OCI-LY3 (cell line): ENCODE measurements around the gene IAH1.

Experiments
- H2AFZ ChIP-seq: fragments of 200-600, 300-600 bp; shearing (Covaris generic); 2 replicates; pipeline ENCODE4 v1.6.0; 2014; ENCODE audit warnings: antibody characterized with exemption, low read depth, low read length
- H3K27ac ChIP-seq: fragments of 200-600, 300-600 bp; sonication (generic); 2 replicates; pipeline ENCODE4 v1.5.1; 2014; ENCODE audit warnings: mild to moderate bottlenecking, low read length, moderate library complexity, mixed read lengths
- H3K27me3 ChIP-seq: fragments of 200-600, 300-600 bp; sonication (generic); 2 replicates; pipeline ENCODE4 v1.6.1; 2014; ENCODE audit warnings: low read depth, low read length, mixed read lengths
- H3K36me3 ChIP-seq: fragments of 200-600, 300-600 bp; sonication (generic); replicated peaks from 2 replicates; pipeline ENCODE3; 2014; ENCODE audit warnings: low read depth, low read length, mixed read lengths
- H3K4me1 ChIP-seq: fragments of 300-600, 200-600 bp; sonication (generic); 2 replicates; pipeline ENCODE4 v1.6.1; 2014; ENCODE audit warnings: low read length, mixed read lengths
- H3K4me2 ChIP-seq: fragments of 200-600, 300-600 bp; sonication (generic); 2 replicates; pipeline ENCODE4 v1.6.1; 2014; ENCODE audit warnings: low read length, mixed read lengths
- H3K4me3 ChIP-seq: fragments of 300-600, 200-600 bp; sonication (generic); 2 replicates; pipeline ENCODE4 v1.5.1; 2014; ENCODE audit warnings: antibody characterized with exemption, mild to moderate bottlenecking, low read length, moderate library complexity
- H3K79me2 ChIP-seq: fragments of 300-600, 200-600 bp; shearing (Covaris generic); 2 replicates; pipeline ENCODE4 v1.6.1; 2014; ENCODE audit warnings: mild to moderate bottlenecking, low read length, mixed read lengths
- H3K9ac ChIP-seq: fragments of 300-600, 200-600 bp; shearing (Covaris generic); 2 replicates; pipeline ENCODE4 v1.6.0; 2014; ENCODE audit warnings: mild to moderate bottlenecking, low read length, moderate library complexity
- H3K9me3 ChIP-seq: fragments of 200-600, 300-600 bp; shearing (Covaris generic); 2 replicates; pipeline ENCODE4 v1.6.1; 2014; ENCODE audit warnings: low read length, mixed read lengths; ENCODE audit not compliant: insufficient read depth
- H4K20me1 ChIP-seq: fragments of 200-600, 300-600 bp; sonication (generic); 2 replicates; pipeline ENCODE4 v1.6.1; 2016; ENCODE audit warnings: low read length, mixed read lengths; ENCODE audit not compliant: insufficient read depth
- CTCF ChIP-seq: fragments of 200-600, 300-600 bp; sonication (generic); IDR thresholded peaks from 2 replicates; pipeline ENCODE4 v1.5.1; 2014; ENCODE audit warnings: antibody characterized with exemption, low read length, low read depth
- EZH2phosphoT487 ChIP-seq: fragments of 200-600 bp; shearing (Covaris generic); IDR thresholded peaks from 2 replicates; pipeline ENCODE4 v1.6.1; 2018; ENCODE audit warnings: antibody characterized with exemption, mixed run types, low read depth

IAH1 gene

GRCh38 chr2:9462313-9462712 lies 12.0 kb upstream of the IAH1 start:
- peaks cover 20% of the 10 kb centered on the region for H3K36me3 ChIP-seq
- no peak overlapping the region for H3K4me2 ChIP-seq
- no peaks in the 10 kb centered on the region for H3K79me2 ChIP-seq

GRCh38 chr2:9462886-9463697 lies 11.3 kb upstream of the IAH1 start:
- H3K79me2 ChIP-seq, result no peaks in the 10 kb centered on the region
- H3K36me3 ChIP-seq, result peaks cover 18% of the 10 kb centered on the region
- no peak overlapping the region for H3K9ac ChIP-seq
- no peak overlapping the region for H2AFZ ChIP-seq
- H3K27me3 ChIP-seq, result no peaks in the 10 kb centered on the region
- no peak overlapping the region for H3K27ac ChIP-seq
- H3K4me3 ChIP-seq, result no peak overlapping the region
- H3K9me3 ChIP-seq, result no peaks in the 10 kb centered on the region
- H3K4me2 ChIP-seq, result no peak overlapping the region
- TF ChIP-seq CTCF (no peak), EZH2phosphoT487 (no peak)
- no peaks in the 10 kb centered on the region for H4K20me1 ChIP-seq
- H3K4me1 ChIP-seq, result no peaks in the 10 kb centered on the region

More at GRCh38 chr2:9462313-9462712, 12.0 kb upstream of the IAH1 start:
- H4K20me1 ChIP-seq, result no peaks in the 10 kb centered on the region
- no peaks in the 10 kb centered on the region for H3K27me3 ChIP-seq
- no peaks in the 10 kb centered on the region for H3K4me1 ChIP-seq
- no peak for TF ChIP-seq EZH2phosphoT487
- no peak for TF ChIP-seq CTCF
- no peaks in the 10 kb centered on the region for H3K9me3 ChIP-seq
- no peak overlapping the region for H2AFZ ChIP-seq
- no peak overlapping the region for H3K9ac ChIP-seq
- no peak overlapping the region for H3K27ac ChIP-seq
- H3K4me3 ChIP-seq, result no peak overlapping the region

- H3K27ac ChIP-seq, result no peak overlapping the region
- peaks cover 18% of the 10 kb centered on the region for H3K36me3 ChIP-seq
- no peak overlapping the region for H2AFZ ChIP-seq
- TF ChIP-seq CTCF, result no peak
- H3K4me1 ChIP-seq, result no peaks in the 10 kb centered on the region
- no peak overlapping the region for H3K4me3 ChIP-seq
- H3K79me2 ChIP-seq, result no peaks in the 10 kb centered on the region
- no peaks in the 10 kb centered on the region for H3K9me3 ChIP-seq
- no peak overlapping the region for H3K4me2 ChIP-seq
- H3K27me3 ChIP-seq, result no peaks in the 10 kb centered on the region
- H3K9ac ChIP-seq, result no peak overlapping the region
- no peaks in the 10 kb centered on the region for H4K20me1 ChIP-seq
Observed at GRCh38 chr2:9463698-9464034, 10.7 kb upstream of the IAH1 start.

GRCh38 chr2:9465170-9465569 lies 9.2 kb upstream of the IAH1 start:
- no peak overlapping the region for H2AFZ ChIP-seq
- TF ChIP-seq EZH2phosphoT487 (no peak), CTCF (no peak)
- no peaks in the 10 kb centered on the region for H3K9me3 ChIP-seq
- H3K9ac ChIP-seq, result no peak overlapping the region
- no peak overlapping the region for H3K27ac ChIP-seq
- H3K4me3 ChIP-seq, result no peak overlapping the region
- no peaks in the 10 kb centered on the region for H4K20me1 ChIP-seq
- H3K36me3 ChIP-seq, result peaks cover 22% of the 10 kb centered on the region
- no peaks in the 10 kb centered on the region for H3K27me3 ChIP-seq
- no peaks in the 10 kb centered on the region for H3K79me2 ChIP-seq
- no peak overlapping the region for H3K4me2 ChIP-seq
- H3K4me1 ChIP-seq, result no peaks in the 10 kb centered on the region
